ENCODE data around the gene CTDP1.

DNA sequence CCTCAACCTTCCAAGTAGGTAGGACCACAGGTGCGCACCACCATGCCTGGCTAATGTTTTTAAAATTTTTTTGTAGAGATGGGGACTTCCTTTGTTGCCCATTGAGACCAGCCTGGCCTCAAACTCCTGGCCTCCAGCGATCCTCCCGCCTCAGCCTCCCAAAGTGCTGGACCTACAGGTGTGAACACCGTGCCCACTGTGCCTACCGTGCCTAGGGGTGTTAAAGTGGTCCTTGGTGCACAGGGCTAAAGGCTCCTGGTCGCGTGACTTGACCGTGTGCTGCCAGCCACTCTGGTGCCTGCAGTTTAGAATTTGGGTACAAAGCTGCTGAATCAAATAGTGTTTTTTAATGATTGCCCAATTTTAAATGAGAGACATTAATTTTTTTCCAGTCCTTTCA lies 67.1 kb downstream of the CTDP1 start:
- TF ChIP-seq, protein P1, sequence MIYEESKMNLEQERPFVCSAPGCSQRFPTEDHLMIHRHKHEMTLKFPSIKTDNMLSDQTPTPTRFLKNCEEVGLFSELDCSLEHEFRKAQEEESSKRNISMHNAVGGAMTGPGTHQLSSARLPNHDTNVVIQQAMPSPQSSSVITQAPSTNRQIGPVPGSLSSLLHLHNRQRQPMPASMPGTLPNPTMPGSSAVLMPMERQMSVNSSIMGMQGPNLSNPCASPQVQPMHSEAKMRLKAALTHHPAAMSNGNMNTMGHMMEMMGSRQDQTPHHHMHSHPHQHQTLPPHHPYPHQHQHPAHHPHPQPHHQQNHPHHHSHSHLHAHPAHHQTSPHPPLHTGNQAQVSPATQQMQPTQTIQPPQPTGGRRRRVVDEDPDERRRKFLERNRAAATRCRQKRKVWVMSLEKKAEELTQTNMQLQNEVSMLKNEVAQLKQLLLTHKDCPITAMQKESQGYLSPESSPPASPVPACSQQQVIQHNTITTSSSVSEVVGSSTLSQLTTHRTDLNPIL (CRISPR knock-in tag; IDR thresholded peaks at IDR 0.05; ENCODE audit: low read depth) = no peak
- no peak for TF ChIP-seq ZFP3 (CRISPR knock-in tag; IDR thresholded peaks at IDR 0.05)
- no peak for TF ChIP-seq TOX (CRISPR knock-in tag; IDR thresholded peaks at IDR 0.05; ENCODE audit: borderline replicate concordance)
- TF ChIP-seq, protein P2, sequence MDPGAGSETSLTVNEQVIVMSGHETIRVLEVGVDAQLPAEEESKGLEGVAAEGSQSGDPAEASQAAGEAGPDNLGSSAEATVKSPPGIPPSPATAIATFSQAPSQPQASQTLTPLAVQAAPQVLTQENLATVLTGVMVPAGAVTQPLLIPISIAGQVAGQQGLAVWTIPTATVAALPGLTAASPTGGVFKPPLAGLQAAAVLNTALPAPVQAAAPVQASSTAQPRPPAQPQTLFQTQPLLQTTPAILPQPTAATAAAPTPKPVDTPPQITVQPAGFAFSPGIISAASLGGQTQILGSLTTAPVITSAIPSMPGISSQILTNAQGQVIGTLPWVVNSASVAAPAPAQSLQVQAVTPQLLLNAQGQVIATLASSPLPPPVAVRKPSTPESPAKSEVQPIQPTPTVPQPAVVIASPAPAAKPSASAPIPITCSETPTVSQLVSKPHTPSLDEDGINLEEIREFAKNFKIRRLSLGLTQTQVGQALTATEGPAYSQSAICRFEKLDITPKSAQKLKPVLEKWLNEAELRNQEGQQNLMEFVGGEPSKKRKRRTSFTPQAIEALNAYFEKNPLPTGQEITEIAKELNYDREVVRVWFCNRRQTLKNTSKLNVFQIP (CRISPR knock-in tag; IDR thresholded peaks at IDR 0.05; ENCODE audit: borderline replicate concordance, low read depth) = no peak
- TF ChIP-seq, protein P3, sequence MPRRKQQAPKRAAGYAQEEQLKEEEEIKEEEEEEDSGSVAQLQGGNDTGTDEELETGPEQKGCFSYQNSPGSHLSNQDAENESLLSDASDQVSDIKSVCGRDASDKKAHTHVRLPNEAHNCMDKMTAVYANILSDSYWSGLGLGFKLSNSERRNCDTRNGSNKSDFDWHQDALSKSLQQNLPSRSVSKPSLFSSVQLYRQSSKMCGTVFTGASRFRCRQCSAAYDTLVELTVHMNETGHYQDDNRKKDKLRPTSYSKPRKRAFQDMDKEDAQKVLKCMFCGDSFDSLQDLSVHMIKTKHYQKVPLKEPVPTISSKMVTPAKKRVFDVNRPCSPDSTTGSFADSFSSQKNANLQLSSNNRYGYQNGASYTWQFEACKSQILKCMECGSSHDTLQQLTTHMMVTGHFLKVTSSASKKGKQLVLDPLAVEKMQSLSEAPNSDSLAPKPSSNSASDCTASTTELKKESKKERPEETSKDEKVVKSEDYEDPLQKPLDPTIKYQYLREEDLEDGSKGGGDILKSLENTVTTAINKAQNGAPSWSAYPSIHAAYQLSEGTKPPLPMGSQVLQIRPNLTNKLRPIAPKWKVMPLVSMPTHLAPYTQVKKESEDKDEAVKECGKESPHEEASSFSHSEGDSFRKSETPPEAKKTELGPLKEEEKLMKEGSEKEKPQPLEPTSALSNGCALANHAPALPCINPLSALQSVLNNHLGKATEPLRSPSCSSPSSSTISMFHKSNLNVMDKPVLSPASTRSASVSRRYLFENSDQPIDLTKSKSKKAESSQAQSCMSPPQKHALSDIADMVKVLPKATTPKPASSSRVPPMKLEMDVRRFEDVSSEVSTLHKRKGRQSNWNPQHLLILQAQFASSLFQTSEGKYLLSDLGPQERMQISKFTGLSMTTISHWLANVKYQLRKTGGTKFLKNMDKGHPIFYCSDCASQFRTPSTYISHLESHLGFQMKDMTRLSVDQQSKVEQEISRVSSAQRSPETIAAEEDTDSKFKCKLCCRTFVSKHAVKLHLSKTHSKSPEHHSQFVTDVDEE (CRISPR knock-in tag; IDR thresholded peaks at IDR 0.05) = no peak
- TF ChIP-seq GLIS3 (CRISPR knock-in tag; IDR thresholded peaks at IDR 0.05) = no peak
- no peak for TF ChIP-seq BACH2 (CRISPR knock-in tag; IDR thresholded peaks at IDR 0.05; ENCODE audit: borderline replicate concordance)
- no peak for TF ChIP-seq ZNF565 (CRISPR knock-in tag; conservative IDR thresholded peaks at IDR 0.05; ENCODE audit: low read depth)
- no peak for TF ChIP-seq TCF4 (CRISPR knock-in tag; IDR thresholded peaks at IDR 0.05; ENCODE audit: borderline replicate concordance)
- TF ChIP-seq, protein P4, sequence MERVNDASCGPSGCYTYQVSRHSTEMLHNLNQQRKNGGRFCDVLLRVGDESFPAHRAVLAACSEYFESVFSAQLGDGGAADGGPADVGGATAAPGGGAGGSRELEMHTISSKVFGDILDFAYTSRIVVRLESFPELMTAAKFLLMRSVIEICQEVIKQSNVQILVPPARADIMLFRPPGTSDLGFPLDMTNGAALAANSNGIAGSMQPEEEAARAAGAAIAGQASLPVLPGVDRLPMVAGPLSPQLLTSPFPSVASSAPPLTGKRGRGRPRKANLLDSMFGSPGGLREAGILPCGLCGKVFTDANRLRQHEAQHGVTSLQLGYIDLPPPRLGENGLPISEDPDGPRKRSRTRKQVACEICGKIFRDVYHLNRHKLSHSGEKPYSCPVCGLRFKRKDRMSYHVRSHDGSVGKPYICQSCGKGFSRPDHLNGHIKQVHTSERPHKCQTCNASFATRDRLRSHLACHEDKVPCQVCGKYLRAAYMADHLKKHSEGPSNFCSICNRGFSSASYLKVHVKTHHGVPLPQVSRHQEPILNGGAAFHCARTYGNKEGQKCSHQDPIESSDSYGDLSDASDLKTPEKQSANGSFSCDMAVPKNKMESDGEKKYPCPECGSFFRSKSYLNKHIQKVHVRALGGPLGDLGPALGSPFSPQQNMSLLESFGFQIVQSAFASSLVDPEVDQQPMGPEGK (CRISPR knock-in tag; IDR thresholded peaks at IDR 0.05; ENCODE audit: borderline replicate concordance) = no peak
- TF ChIP-seq ZNF70 (CRISPR knock-in tag; IDR thresholded peaks at IDR 0.05) = no peak
- TF ChIP-seq, protein P5, sequence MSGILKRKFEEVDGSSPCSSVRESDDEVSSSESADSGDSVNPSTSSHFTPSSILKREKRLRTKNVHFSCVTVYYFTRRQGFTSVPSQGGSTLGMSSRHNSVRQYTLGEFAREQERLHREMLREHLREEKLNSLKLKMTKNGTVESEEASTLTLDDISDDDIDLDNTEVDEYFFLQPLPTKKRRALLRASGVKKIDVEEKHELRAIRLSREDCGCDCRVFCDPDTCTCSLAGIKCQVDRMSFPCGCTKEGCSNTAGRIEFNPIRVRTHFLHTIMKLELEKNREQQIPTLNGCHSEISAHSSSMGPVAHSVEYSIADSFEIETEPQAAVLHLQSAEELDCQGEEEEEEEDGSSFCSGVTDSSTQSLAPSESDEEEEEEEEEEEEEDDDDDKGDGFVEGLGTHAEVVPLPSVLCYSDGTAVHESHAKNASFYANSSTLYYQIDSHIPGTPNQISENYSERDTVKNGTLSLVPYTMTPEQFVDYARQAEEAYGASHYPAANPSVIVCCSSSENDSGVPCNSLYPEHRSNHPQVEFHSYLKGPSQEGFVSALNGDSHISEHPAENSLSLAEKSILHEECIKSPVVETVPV (CRISPR knock-in tag; IDR thresholded peaks at IDR 0.05) = no peak
- no peak for TF ChIP-seq RARB (CRISPR knock-in tag; IDR thresholded peaks at IDR 0.05)
- no peak for TF ChIP-seq ARNTL (CRISPR knock-in tag; IDR thresholded peaks at IDR 0.05; ENCODE audit: borderline replicate concordance, low read depth)
